NB4 (cell line): ENCODE results near the gene TTLL1.

ENCODE experiments used
- MYC ChIP-seq: IDR thresholded peaks from 2 replicates; pipeline ENCODE4 v1.6.1; 2011; ENCODE audit warnings: low read depth, low read length
- POLR2A ChIP-seq: IDR thresholded peaks from 2 replicates; pipeline ENCODE4 v1.6.1; 2011; ENCODE audit warnings: mild to moderate bottlenecking; ENCODE audit not compliant: insufficient read length; ENCODE audit errors: extremely low read depth
- TF ChIP-seq, protein P1 (sequence below): IDR thresholded peaks from one replicate; pipeline ENCODE4 v1.5.1; 2012; ENCODE audit warnings: low read depth, low read length
- TF ChIP-seq, protein P2 (sequence below): IDR thresholded peaks from 2 replicates; pipeline ENCODE4 v1.6.1; 2011; ENCODE audit warnings: low read depth, low read length

DNA sequence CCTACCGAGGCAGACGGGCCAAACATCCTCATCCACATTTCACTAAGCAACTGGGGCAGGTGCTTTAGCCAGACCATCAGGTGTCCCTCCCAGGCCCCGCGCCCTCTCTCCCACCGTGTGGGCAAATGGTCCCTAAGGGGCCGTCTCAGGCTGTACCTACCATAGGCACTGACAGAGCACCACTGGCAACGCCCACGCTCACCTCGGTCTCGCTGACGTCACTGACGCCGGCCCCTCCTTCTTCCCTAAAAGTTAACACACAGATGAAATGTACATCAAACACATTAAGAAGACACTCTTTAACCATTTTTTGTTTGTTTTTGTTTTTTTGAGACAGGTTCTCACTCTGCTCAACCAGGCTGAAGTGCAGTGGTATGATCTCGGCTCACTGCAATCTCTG lies 9.4 kb downstream of the TTLL1 start:
- TF ChIP-seq, protein P1, sequence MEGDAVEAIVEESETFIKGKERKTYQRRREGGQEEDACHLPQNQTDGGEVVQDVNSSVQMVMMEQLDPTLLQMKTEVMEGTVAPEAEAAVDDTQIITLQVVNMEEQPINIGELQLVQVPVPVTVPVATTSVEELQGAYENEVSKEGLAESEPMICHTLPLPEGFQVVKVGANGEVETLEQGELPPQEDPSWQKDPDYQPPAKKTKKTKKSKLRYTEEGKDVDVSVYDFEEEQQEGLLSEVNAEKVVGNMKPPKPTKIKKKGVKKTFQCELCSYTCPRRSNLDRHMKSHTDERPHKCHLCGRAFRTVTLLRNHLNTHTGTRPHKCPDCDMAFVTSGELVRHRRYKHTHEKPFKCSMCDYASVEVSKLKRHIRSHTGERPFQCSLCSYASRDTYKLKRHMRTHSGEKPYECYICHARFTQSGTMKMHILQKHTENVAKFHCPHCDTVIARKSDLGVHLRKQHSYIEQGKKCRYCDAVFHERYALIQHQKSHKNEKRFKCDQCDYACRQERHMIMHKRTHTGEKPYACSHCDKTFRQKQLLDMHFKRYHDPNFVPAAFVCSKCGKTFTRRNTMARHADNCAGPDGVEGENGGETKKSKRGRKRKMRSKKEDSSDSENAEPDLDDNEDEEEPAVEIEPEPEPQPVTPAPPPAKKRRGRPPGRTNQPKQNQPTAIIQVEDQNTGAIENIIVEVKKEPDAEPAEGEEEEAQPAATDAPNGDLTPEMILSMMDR, result no peak
- TF ChIP-seq MYC (no peak), POLR2A (no peak)
- TF ChIP-seq, protein P2, sequence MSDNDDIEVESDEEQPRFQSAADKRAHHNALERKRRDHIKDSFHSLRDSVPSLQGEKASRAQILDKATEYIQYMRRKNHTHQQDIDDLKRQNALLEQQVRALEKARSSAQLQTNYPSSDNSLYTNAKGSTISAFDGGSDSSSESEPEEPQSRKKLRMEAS, result no peak
